HG03097 (cell line): ENCODE data around the gene EYA2.

ENCODE experiments used
- ATAC-seq: cut with Tn5 transposase; IDR thresholded peaks from one replicate; pipeline ENCODE4 v1.9.1; 2021; ENCODE audit not compliant: unreplicated experiment, low FRiP score

Gene EYA2

GRCh38 chr20:47055699-47056369, 161.2 kb downstream of the EYA2 start:
- no peak for ATAC-seq

- no peak for ATAC-seq
Observed at GRCh38 chr20:47057661-47058060, 163.0 kb downstream of the EYA2 start.

- no peak for ATAC-seq
Observed at GRCh38 chr20:47058236-47058635, 163.6 kb downstream of the EYA2 start.

GRCh38 chr20:47059536-47059935, 164.9 kb downstream of the EYA2 start:
- ATAC-seq: no peak

GRCh38 chr20:47061549-47061948, 166.9 kb downstream of the EYA2 start:
- no peak for ATAC-seq

- no peak for ATAC-seq
Observed at GRCh38 chr20:47062226-47062890, 167.7 kb downstream of the EYA2 start.

GRCh38 chr20:47063407-47063806, 168.8 kb downstream of the EYA2 start:
- no peak for ATAC-seq

GRCh38 chr20:47063808-47064207, 169.2 kb downstream of the EYA2 start:
- no peak for ATAC-seq

- ATAC-seq: no peak
Observed at GRCh38 chr20:47066484-47067270, 172.0 kb downstream of the EYA2 start.

GRCh38 chr20:47067776-47068175, 173.1 kb downstream of the EYA2 start:
- no peak for ATAC-seq

- ATAC-seq: no peak
Observed at GRCh38 chr20:47070176-47070575, 175.5 kb downstream of the EYA2 start.

- no peak for ATAC-seq
Observed at GRCh38 chr20:47071646-47072185, 177.1 kb downstream of the EYA2 start.

- no peak for ATAC-seq
Observed at GRCh38 chr20:47073766-47074475, 179.3 kb downstream of the EYA2 start.

- ATAC-seq: no peak
Observed at GRCh38 chr20:47075263-47075662, 180.6 kb downstream of the EYA2 start.

GRCh38 chr20:47079047-47079446, 184.4 kb downstream of the EYA2 start:
- no peak for ATAC-seq

GRCh38 chr20:47080365-47080764, 185.7 kb downstream of the EYA2 start:
- no peak for ATAC-seq

GRCh38 chr20:47086316-47086715, 191.7 kb downstream of the EYA2 start:
- no peak for ATAC-seq

- no peak for ATAC-seq
Observed at GRCh38 chr20:47088335-47088734, 193.7 kb downstream of the EYA2 start.

GRCh38 chr20:47089151-47089550, 194.5 kb downstream of the EYA2 start:
- no peak for ATAC-seq

- no peak for ATAC-seq
Observed at GRCh38 chr20:47090835-47091234, 196.2 kb downstream of the EYA2 start.
